ENCODE data around the gene GALNS. TPM values are rescaled to one million over a fixed set of nuclear protein-coding genes. Genes with fewer than 3 reads are reported as not detected.
"Not testable (repeated sequence)": the region's sequence is repeated elsewhere in the genome, so short reads cannot be mapped to it uniquely, and the experiment has no call there.

Gene GALNS
- total RNA-seq, 1 donor from 2014 or later: 41.0 TPM

GRCh38 chr16:88784074-88784855 lies 72.5 kb downstream of the GALNS start:
- peak; percentile 42 for DNase-seq (ENCODE audit: low read depth)

- DNase-seq (ENCODE audit: low read depth): peak; percentile 24
These were observed 73.2 kb downstream of the GALNS start for GRCh38 chr16:88783391-88784073.

DNA sequence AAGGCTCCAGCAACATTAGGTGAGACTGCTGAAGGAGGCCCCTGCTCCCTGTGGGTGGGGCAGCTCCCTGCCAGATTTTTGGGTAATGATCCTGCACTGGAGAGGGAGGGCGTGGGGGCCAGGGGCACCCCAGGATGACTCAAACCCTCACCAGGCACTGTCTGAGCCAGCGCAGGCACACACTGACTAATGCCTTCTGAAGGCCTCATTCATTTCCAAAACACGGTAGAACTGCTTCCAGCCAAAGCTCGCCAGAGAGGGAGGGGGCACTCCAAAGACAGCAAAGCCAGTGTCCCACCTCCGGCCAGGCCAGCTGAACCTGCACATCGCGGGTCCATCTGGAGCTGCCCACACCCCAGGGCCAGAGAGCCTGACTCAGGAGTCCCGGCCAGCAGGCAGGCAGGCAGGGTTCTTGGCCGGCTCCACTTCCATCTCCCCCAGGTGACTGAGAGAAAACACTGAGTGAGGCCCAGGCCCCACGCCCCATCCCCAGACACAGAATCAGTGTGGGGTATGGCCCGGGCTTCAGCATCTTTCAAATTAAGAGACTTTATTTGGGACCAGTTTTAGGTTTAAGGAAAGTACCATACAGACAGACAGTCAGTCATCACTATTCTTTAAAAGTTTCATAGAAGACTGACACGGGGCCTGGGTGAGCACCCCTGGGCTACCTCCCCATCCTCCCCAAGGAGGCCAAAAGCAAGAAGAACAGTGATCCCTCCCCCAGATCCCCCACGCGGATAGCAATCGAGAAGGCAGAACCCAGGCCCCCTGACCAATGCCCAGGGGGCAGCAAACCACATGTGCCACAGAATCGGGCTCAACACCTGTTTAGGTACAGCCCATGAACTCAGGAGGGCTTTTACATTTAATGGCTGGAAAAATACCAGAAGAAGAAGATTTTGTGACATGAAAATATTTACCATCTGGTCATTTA lies 74.0 kb downstream of the GALNS start:
- DNase-seq (ENCODE audit: low read depth): peak; percentile 56

- DNase-seq (ENCODE audit: low read depth): no peak
These were observed 75.3 kb downstream of the GALNS start for GRCh38 chr16:88781140-88782077.

DNA sequence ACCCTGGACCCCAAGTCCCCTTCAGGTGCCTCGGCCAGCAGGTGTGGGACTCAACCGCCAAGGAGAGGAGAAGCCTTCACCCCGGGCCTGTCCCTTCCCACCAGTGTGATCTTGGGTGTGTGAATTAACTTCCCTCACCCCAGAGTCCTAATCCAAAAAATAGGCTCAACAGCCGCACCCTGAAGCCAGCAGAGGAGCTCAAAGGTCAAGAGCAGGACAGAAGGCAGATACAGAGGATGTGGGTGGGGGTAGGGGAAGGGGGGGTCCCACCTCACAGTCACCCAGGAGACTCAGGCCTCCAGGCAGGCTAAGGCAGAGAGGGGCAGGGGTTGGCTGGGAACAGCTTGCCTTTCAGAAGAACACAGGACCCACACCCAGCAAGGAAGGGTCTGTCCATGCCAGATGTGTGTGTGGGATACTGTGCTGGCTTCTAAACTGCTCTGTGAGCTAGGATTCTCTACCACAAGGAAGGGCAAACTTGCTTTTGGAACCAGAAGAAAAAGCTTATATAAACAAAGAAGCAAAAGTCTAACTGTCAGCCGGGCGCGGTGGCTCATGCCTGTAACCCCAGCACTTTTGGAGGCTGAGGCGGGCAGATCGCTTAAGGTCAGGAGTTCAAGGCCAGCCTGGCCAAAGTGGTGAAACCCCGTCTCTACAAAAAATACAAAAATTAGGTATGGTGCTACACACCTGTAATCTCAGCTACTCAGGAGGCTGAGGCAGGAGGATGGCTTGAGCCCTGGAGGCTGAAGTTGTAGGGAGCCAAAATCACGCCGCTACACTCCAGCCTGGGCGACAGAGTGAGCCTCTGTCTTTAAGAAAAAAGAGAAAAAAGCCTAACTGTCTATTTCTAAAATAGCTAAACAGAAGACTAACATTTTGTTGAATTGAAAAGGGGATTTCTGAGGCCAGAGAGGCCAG lies 76.3 kb downstream of the GALNS start:
- DNase-seq (ENCODE audit: low read depth): no peak

DNA sequence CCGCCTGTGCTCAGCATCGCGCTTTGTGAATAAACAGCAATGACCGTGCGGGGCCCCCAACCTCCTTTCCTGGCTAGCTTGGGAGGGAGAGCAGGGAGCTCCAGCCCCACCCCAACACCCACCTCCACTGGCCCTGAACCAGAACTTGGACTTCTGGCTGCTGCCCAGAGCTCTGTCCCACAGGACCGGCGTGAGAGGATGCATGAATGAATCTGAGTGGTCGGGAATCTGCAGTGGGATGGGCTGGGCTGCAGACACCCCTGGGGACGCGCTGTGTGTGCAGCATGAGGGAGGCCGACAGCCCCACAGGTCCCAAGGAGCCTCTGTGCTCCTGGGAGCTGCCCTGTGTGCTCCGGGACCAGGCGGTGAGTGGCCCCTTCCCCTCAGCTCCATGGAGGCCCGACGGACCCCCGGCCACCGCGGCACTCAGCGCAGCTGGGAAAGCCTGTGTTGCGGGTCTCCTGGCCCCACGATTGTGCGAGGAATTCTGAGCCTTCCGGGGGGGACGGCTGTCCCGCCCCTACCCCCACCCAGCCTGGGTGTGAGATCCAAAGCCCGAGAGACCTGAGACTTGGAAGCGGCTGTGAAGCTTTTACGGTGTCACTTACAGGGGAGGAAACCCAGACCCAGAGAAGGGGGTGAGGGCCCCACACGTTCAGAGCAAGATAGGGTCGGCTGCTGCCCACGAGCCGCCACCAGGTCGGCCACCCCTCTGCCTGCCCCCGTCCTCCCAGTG lies 77.2 kb downstream of the GALNS start:
- DNase-seq (ENCODE audit: low read depth): no peak

DNA sequence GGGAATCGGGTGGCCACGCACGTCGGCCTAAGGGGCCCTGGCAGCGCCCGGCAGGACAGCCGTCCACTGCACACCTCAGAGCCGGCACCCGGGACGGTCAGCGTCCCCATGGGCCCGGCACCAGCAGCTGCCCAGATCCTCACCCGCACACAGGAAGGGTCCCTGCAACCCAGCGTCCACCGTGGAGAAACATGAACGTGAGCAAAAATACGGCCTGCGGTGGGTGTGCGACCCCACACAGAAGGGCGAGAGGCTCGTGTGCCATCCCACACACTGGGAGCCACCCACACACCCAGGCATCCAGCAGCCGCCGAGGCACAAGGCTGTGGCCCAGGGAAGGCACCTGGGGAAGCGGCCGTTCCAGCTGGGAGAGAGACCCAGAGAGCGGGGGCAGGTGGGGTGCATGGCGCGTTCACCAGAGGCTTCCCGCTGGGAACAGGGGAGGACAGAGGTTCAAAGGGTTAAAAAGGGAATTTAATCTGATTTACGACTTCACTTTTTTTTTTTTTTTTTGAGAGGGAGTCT lies 78.1 kb downstream of the GALNS start:
- DNase-seq (ENCODE audit: low read depth): no peak

DNA sequence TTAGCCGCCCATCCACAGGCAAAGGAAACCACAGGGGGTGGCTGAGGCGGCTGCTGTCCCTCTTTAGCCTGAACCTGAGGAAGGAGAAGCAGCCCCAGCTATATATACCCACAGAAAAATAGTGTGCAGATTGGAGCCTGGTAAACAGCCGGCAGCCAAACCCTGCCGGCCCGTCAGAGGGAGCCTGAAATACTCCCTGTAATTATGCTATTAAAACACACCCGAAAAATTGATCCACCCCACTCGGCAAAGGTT lies 78.5 kb downstream of the GALNS start:
- DNase-seq (ENCODE audit: low read depth): no peak

GRCh38 chr16:88777471-88778270 lies 79.1 kb downstream of the GALNS start:
- DNase-seq (ENCODE audit: low read depth): no peak

DNA sequence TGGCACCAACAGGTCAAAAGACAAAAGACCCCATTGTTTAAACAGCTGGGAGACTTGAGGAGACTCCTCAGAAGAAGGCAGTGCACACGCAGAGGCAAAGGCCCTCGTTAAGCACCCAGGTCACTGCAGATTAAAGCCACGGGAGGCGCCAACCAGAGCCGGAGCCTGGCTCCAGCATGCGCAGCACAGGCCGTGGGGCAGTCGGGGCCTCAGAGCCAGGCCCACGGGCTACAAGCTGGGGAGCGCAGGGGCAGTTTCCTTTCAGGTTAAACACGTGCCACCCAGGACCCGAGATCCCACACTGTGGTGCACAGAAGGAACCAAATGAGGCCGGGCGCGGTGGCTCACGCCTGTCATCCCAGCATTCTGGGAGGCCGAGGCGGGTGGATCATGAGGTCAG lies 80.9 kb downstream of the GALNS start:
- no peak for DNase-seq (ENCODE audit: low read depth)

DNA sequence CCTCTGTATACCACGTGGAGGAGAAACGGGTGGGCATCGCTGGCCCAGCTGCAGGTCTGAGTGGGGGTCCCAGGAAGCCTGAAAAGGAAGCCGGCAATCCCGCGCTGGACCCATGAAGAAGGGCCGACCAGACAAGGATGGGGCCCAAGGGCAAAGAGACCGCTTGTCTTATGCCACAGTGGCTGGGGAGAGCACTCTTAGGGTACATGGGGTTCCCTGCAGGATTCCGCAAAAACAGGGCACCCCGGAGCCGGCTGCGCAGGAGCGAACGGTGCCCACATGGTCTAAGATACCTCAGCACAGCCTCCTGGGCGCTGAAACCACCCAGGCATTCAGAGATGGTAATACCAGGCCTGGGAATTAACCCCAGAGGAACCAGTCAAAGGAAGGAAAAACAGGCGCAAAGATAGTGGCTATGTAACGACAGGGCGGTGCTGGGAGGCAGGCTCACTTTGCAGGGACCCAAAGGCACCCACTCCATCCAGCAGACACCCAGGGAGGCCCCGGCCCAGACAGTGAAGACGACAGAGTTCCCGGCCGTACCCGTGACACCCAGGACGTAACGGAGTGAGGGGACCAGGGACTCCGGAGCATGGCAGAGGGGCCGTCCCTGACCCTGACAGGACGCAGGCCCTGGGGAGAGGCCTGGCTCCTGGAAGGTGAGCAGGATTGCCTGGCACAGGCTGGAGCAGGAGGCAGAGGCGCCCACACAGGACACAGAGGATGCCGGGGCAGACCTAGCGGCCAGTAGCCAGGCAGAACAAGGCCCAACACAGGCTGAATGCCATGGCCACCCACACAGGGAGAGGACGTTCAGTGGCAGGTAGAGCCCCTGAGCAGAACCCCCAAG lies 82.0 kb downstream of the GALNS start:
- no peak for DNase-seq (ENCODE audit: low read depth)

DNA sequence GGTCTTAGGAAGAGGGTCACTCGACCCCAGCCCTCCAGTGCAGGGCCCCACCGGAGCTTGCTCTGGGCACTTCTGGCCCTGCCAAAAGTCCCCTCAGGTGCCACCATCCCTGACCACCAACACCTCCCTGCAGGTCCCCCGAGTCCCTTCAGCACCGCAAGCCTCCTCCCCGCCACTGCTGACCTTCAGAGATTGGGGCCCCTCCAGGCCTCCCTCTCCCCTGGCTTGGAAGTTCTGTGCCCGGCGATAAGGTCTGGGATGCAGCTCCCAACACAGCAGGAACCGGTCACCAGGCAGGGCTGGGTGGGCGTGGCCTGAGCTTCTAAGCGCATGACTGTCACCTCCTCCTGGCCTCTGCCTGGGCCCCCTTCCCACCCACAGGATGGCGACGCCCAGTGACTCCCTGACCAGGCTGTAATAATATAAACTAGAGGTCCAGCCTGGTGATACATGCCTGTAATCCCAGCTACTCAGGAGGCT lies 82.9 kb downstream of the GALNS start:
- DNase-seq (ENCODE audit: low read depth): peak; percentile 29

- peak; percentile 31 for DNase-seq (ENCODE audit: low read depth)
These were observed 83.6 kb downstream of the GALNS start for GRCh38 chr16:88772871-88773811.

GRCh38 chr16:88771781-88772180 lies 85.0 kb downstream of the GALNS start:
- DNase-seq (ENCODE audit: low read depth): not testable (repeated sequence)

GRCh38 chr16:88771294-88771772 lies 85.4 kb downstream of the GALNS start:
- no peak for DNase-seq (ENCODE audit: low read depth)

Measured in renal cortical epithelial cell (primary cell).